ENCODE results near the gene ASPSCR1. TPM values are rescaled to one million over a fixed set of nuclear protein-coding genes. Genes with fewer than 3 reads are reported as not detected.

ASPSCR1 gene
- total RNA-seq, 1 donor from 2014 or later, result 29.7 TPM

DNA sequence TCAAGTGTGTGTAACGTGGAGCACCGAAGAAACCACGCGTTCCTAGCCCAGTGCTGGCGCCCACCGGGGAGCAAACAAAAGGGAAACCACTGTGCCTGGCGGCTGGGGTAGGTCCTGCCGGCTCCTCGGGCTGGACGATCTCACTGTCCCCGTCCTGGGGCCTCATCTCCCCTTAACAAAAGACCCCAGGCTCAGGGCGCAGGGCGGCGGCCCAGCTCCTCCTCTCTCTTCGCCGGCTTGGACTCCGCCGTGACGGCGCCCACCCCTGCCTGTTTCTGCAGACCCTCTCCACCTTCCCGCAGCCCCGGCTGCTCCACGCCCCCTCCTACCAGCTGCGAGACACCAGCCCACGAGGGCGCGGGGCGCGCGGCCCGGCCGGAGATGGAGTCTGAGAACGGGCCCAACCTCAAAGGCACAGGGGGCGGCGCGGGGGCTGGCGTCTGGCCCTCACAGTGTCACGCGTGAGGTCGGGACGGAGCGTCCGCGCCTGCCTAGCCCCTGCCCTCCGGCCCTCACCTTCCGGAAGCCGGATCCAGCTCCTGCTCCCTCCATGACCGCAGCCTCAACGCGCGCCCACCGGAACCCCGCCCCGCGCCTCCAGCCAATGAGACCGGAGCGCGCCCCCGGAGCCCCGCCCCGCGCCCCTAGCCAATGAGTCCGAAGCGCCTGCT, 45.0 kb downstream of the ASPSCR1 start, which contains the start of gene CENPX:
Gene CENPX (minus strand): TSS at position 569 of the 671 bp plus-strand sequence. CDS start 17 bp downstream, at position 552.
- DNase-seq (ENCODE audit: low read depth), result no peak

DNA sequence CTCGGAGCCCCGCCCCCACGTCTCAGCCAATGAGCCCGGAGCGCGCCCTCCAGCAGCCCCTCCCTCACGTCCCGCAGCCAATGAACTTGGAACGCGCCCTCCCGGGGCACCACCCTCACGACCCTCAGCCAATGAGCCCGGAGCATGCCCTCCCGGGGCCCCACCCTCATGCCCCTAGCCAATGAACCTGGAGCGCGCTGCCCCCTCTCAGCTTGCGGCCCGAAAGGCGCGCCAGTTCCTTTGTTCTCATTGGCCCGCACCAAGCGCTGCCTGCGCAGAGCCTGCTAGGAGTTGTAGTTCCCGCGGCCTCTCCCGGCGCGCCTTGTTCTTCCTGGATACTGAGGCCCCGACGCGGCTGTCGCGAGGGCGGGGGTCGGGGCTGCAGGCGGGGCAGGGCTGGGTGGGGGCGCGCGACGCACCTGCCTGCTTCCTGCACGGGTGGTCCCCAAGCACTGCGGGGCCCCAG, 45.6 kb downstream of the ASPSCR1 start, which contains the start of gene LRRC45:
Gene LRRC45 (plus strand): TSS at position 325 of the 466 bp plus-strand sequence. CDS start 339 bp downstream, outside the sequence.
- peak; percentile 100 for DNase-seq (ENCODE audit: low read depth)

DNA sequence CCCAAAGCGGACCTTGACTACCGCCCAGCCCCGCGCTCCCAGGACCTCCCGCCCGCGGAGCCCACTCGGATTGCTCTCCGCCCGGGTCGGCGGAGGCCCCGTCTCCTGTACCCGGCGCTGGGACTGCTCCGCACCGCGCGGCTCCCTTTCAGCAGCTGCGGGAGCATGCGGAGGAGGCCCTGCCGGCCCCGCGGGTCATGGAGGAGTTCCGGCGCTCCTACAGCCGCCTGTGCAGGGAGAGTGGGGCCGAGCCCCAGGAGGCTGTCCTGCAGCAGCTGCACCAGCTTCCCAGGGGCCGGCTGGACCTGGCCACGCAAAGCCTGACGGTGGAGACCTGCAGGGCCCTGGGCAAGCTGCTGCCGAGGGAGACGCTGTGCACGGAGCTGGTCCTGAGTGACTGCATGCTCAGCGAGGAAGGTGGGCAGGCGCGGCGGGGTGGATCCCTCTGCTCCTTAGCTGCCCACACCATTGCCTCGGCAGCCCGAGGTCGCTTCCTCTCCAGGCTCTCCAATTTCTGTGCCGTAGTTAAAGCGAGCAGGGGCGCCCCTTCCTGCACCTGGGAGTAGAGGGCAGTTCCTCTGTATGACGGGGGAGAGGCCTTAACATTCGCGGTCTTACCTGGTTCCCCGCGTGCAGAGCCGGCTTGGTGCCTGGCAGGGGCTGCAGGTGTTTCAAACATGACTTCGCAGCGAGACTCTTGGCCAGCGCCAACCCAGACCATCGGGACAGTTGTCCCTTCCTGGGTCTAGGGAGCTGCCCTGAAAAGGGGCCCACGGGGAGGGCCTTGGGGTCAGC, 46.2 kb downstream of the ASPSCR1 start:
- no peak for DNase-seq (ENCODE audit: low read depth)

- no peak for DNase-seq (ENCODE audit: low read depth)
These were observed 47.4 kb downstream of the ASPSCR1 start for GRCh38 chr17:82024859-82025258.

- no peak for DNase-seq (ENCODE audit: low read depth)
These were observed 48.1 kb downstream of the ASPSCR1 start for GRCh38 chr17:82025401-82026107.

DNA sequence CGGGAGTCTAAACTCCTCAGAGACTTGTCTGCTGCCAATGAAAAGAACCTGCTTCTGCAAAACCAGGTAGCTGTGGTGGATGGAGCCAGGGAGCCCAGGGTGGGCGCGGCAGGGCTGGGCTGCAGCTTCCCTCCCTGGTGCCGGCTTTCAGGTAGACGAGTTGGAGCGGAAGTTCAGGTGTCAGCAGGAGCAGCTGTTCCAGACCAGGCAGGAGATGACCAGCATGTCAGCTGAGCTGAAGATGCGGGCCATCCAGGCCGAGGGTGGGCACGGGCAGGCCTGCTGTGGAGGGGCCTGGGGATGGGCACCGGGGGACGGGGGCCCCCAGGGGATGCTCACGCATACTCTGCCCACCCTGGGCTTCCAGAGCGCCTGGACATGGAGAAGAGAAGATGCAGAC, 50.8 kb downstream of the ASPSCR1 start:
- DNase-seq (ENCODE audit: low read depth), result no peak

GRCh38 chr17:82028966-82029365, 51.5 kb downstream of the ASPSCR1 start:
- no peak for DNase-seq (ENCODE audit: low read depth)

DNA sequence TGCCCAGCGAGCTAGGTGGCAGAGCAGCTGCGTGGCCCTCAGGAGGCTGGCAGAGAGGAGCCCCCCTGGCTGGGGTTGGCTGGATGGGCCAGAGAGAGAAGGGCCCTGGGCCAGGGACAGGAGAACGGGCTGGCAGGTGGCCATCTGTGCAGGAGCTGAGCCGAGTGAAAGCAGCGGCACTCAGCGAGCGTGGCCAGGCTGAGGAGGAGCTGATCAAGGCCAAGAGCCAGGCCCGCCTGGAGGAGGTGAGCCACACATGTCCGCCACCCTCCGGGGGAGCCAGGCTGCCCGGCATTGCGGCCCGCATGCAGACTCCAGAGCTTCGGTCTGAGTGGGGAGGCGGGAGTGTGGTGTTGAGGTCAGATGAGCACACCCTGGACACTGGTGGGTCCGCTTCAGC, 52.0 kb downstream of the ASPSCR1 start:
- DNase-seq (ENCODE audit: low read depth), result no peak

GRCh38 chr17:82029990-82030469, 52.6 kb downstream of the ASPSCR1 start:
- DNase-seq (ENCODE audit: low read depth), result no peak

DNA sequence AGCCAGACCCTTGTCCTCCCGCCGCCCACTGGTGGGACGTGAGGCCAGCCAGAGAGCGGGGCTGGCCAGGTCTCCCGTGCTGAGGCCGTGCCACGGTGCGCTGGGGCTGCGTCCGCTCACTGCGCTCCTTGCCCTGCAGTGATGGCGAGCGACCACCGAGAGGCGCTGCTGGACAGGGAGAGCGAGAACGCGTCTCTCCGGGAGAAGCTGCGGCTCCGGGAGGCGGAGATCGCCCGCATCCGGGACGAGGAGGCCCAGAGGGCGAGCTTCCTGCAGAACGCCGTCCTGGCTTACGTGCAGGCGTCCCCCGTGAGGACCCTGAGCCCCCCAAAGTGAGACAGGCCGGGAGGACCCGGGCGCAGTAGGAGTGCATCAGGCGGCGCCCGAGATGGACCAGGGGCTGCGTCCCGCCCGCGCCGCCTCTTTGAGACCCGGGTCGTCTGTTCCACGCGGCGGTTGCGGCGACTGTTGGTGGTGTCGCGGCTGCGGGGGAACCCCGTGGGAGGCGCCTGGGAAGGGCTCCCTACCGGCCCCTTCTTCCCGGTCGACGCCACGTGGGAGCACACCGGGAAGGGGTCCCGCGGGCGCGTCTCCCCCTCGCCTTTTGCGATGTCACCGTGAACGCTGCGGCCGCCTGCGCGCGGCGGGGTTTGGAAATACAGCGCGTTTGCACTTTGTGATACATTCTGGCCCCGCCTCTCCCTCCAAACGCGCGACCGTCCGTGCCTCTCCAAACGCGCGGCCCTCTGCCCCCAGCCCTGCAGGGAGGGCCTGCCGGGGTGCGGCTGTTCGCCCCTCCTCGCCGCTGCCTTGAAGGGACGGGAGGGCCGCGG, 53.3 kb downstream of the ASPSCR1 start:
- DNase-seq (ENCODE audit: low read depth), result peak; percentile 54

- DNase-seq (ENCODE audit: low read depth), result no peak
These were observed 54.0 kb downstream of the ASPSCR1 start, which contains the start of gene RAC3 for GRCh38 chr17:82031303-82031884. Gene RAC3 (plus strand): TSS chr17:82031678. CDS start chr17:82031762, 84 bp downstream.

GRCh38 chr17:82031885-82032627, 54.6 kb downstream of the ASPSCR1 start:
- no peak for DNase-seq (ENCODE audit: low read depth)

DNA sequence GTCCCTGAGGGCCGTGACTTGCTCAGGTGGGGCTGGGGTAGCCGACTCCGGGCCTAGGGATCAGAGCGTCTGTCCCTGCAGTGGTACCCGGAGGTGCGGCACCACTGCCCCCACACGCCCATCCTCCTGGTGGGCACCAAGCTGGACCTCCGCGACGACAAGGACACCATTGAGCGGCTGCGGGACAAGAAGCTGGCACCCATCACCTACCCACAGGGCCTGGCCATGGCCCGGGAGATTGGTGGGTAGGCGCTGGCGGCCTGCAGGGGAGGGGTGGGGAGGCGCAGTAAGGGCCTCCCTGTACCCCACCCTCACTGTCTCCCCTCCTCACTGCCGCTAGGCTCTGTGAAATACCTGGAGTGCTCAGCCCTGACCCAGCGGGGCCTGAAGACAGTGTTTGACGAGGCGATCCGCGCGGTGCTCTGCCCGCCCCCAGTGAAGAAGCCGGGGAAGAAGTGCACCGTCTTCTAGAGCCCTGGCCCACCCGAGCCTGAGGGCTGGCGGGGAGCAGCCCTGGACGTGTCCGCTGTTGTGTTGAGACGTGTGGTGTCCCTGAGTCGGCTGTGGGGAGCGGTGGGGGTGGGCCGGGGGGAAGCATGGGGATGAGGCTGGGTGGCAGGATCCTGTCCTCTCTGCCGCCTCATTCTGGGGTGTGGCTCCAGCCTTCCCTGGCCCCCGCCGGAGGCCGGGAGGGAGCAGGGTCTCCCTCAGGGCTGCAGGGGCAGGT, 56.1 kb downstream of the ASPSCR1 start:
- no peak for DNase-seq (ENCODE audit: low read depth)

GRCh38 chr17:82034371-82035011, 57.1 kb downstream of the ASPSCR1 start:
- DNase-seq (ENCODE audit: low read depth), result no peak

DNA sequence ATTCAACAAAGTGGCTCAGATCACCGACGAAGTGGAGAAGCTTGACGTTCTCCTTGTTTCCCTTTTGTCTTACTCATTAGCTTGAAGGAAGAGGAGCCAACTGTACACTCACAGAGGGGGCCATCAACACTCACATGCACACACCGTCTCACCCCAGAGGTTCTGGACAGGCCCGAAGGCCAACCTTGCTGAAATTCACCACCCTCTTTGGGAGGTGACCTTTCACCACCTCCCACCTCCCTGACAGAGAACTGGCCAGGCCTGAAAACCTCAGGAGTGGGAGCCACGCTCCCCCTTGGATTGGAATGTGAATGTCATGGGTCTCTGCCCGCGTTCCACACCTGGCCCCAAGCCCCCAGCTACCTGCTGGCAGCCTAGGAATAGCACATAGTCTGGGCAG, 58.1 kb downstream of the ASPSCR1 start:
- DNase-seq (ENCODE audit: low read depth), result no peak

GRCh38 chr17:82035956-82036633, 58.7 kb downstream of the ASPSCR1 start:
- DNase-seq (ENCODE audit: low read depth), result no peak

- DNase-seq (ENCODE audit: low read depth), result no peak
These were observed 59.2 kb downstream of the ASPSCR1 start for GRCh38 chr17:82036634-82037091.
